Right lobe of liver (tissue), 6 donors: Measurements from ENCODE around the gene NFIA. TPM values are rescaled to one million over a fixed set of nuclear protein-coding genes. Genes with fewer than 3 reads are reported as not detected.
A peak's percentile ranks its signal among the peaks of the same experiment; 100 is the strongest.

Source experiments
- ATAC-seq, 4 donors: fragments of 200-7000 bp; cut with Tn5 transposase; one replicate each; pipeline ENCODE4 v1.9.1; 2020; ENCODE audit warnings: mild to moderate bottlenecking in 4 of 4, moderate library complexity in 4 of 4
- DNase-seq, 3 donors: peaks; one replicate each; pipeline ENCODE4 v3.0.0-alpha.2; 2020
- H3K27ac ChIP-seq, 3 donors: fragments of 200-600 bp; one replicate each; pipeline ENCODE4 v1.8.0; 2022
- H3K27me3 ChIP-seq, 2 donors: fragments of 200-600 bp; one replicate each; pipeline ENCODE4 v1.8.0; 2022
- H3K36me3 ChIP-seq, 4 donors: fragments of 200-600 bp; sonication (generic) in 1 of 4; one replicate each; pipeline versions ENCODE4 v1.5.1 to v1.8.0; 2017 to 2022; ENCODE audit warnings: control low read depth in 1 of 4
- H3K4me1 ChIP-seq, 4 donors: fragments of 200-600 bp; sonication (generic) in 1 of 4; one replicate each; pipeline versions ENCODE4 v1.5.1 to v1.8.0; 2017 to 2022; ENCODE audit warnings: control low read depth in 1 of 4
- H3K4me3 ChIP-seq, 3 donors: fragments of 200-600 bp; one replicate each; pipeline ENCODE4 v1.8.0; 2022
- H3K9me3 ChIP-seq, 4 donors: fragments of 200-600 bp; sonication (generic) in 1 of 4; one replicate each; pipeline versions ENCODE4 v1.5.1 to v1.8.0; 2017 to 2022; ENCODE audit warnings: control low read depth in 1 of 4
- CTCF ChIP-seq, 4 donors: fragments of 200-600 bp in 3 of 4; fragments of 450-650 bp in 1 of 4; IDR thresholded peaks; one replicate each; pipeline versions ENCODE4 v1.5.1 to v1.8.0; 2016 to 2022; ENCODE audit warnings: antibody characterized with exemption in 4 of 4, mild to moderate bottlenecking in 2 of 4
- POLR2A ChIP-seq: fragments of 450-650 bp; IDR thresholded peaks from one replicate; pipeline ENCODE4 v1.6.1; 2017; ENCODE audit warnings: antibody characterized with exemption, mild to moderate bottlenecking
- WGBS: methylation state at CpG from one replicate; pipeline ENCODE4 v1.1.6; 2018; ENCODE audit warnings: low coverage, low lambda C conversion rate; ENCODE audit not compliant: insufficient coverage; ENCODE audit errors: missing lambda C conversion rate; 5-methylcytosine and 5-hydroxymethylcytosine counted together
- intact Hi-C, 2 donors: fragments of 100-400 bp; cut with DNase I; formaldehyde crosslinking; loops; one replicate each; pipeline versions ENCODE4 v1.11.2 to v1.14.1; 2022
- total RNA-seq, 6 experiments: library from RNA; depleted of rRNA in 2 of 6; stranded (reverse); fragments of >200 nt in 2 of 6; fragmentation: NEBNext Ultra II Directional in 3 of 6; extraction: Animal tissue kit (Norgen Biotek cat#: 25700) in 3 of 6; gene quantifications; one replicate each; pipeline versions ENCODE4 v1.1.0 to v1.2.4, GENCODE V29; 2016 to 2023
- donor health status: DM: no; HTN: yes; CAD: no.
- donor health status: DM: no; HTN: no; CAD: no.
- donor health status: DM: no; HTN: no; CAD: no.
- donor health status: DM: no; HTN: yes; CAD: no.
- donor health status: DM: no; HTN: yes; CAD: no.

Gene NFIA
- total RNA-seq, 6 experiments from 2014 or later = 36.7 to 97.2 (median 57.9) TPM

DNA sequence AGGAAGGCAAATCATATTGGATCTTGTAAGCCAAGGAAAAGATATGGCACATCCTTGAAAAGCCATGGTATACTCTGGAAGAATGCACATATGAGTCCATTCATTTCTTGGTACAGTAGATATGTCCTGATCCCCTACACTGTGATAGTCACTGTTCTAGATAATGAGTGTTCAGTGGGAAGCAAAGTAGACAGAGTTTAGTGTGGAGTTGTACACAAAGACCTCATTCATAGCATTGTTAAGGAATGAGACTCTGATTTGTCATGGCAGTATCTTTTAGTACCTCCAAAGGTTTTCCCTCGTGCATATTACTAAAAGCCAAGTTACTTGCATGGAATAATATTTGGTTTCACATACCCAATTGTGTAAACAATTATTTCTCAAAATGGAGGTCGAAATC, 204.7 kb downstream of the NFIA start:
- no peaks in the 10 kb centered on the region for H3K9me3 ChIP-seq
- H3K36me3 ChIP-seq = no peaks in the 10 kb centered on the region
- DNase-seq (no peak), ATAC-seq (no peak)
- no peak overlapping the region for H3K27ac ChIP-seq
- H3K4me1 ChIP-seq = peaks cover 0 to 7% (median 2%) of the 10 kb centered on the region in 4 donors
- intact Hi-C loops = no loop called here
- H3K27me3 ChIP-seq = no peaks in the 10 kb centered on the region
- TF ChIP-seq CTCF (IDR thresholded peaks at IDR 0.05) (no peak), POLR2A (no peak)
- 82% methylated on average over 2 of the region's 2 CpGs for WGBS
- no peak overlapping the region for H3K4me3 ChIP-seq

GRCh38 chr1:61287734-61288133, 205.4 kb downstream of the NFIA start:
- Histone ChIP-seq H3K4me1 (no peaks in the 10 kb centered on the region), H3K27ac (no peak overlapping the region), H3K36me3 (no peaks in the 10 kb centered on the region), H3K9me3 (no peaks in the 10 kb centered on the region), H3K4me3 (no peak overlapping the region), H3K27me3 (no peaks in the 10 kb centered on the region)
- TF ChIP-seq CTCF (IDR thresholded peaks at IDR 0.05) (no peak), POLR2A (no peak)
- intact Hi-C loops = no loop called here
- WGBS = 90% methylated on average over 2 of the region's 2 CpGs
- ATAC-seq (peak in 2 of 4 donors; percentile 25 to 35), DNase-seq (no peak)

- Histone ChIP-seq H3K36me3 (no peaks in the 10 kb centered on the region), H3K27me3 (no peaks in the 10 kb centered on the region), H3K4me1 (no peaks in the 10 kb centered on the region), H3K4me3 (no peak overlapping the region), H3K9me3 (no peaks in the 10 kb centered on the region), H3K27ac (no peak overlapping the region)
- intact Hi-C loops = no loop called here
- 71% methylated on average over 4 of the region's 4 CpGs for WGBS
- TF ChIP-seq CTCF (IDR thresholded peaks at IDR 0.05) (no peak), POLR2A (no peak)
- DNase-seq (no peak), ATAC-seq (no peak)
Measured at GRCh38 chr1:61289232-61290098, 207.1 kb downstream of the NFIA start.

GRCh38 chr1:61290525-61290924, 208.2 kb downstream of the NFIA start:
- Histone ChIP-seq H3K36me3 (no peaks in the 10 kb centered on the region), H3K27ac (no peak overlapping the region), H3K9me3 (no peaks in the 10 kb centered on the region), H3K4me3 (no peak overlapping the region), H3K27me3 (no peaks in the 10 kb centered on the region), H3K4me1 (no peaks in the 10 kb centered on the region)
- ATAC-seq (no peak), DNase-seq (no peak)
- 71% methylated on average over 3 of the region's 3 CpGs for WGBS
- TF ChIP-seq CTCF (IDR thresholded peaks at IDR 0.05) = no peak
- TF ChIP-seq POLR2A = no peak
- intact Hi-C loops = no loop called here
